ENCODE measurements around the gene PA2G4.

DNA sequence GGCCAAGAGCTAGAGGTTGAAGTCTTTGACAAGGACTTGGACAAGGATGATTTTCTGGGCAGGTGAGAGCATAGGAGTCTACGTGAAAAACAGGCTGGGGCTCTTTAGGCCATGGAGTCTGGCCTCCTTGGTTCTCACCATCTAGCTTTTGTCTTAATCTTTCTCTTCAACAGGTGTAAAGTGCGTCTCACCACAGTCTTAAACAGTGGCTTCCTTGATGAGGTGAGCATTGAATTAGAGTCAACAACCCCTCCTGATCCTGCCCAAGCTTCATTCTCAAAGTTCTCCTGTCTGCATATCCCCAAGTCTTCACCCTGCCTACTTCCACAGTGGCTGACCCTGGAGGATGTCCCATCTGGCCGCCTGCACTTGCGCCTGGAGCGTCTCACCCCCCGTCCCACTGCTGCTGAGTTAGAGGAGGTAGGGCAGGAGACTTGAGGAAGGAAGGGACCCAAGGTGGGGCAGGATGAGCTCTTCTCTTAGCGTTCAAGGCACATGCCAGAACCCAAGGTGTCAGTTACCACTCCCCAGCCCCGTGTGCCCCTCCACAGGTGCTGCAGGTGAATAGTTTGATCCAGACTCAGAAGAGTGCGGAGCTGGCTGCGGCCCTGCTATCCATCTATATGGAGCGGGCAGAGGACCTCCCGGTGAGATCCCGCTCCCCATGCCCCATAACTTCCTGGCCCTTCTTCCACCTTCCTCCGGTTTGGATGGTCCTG lies 33.7 kb downstream of the PA2G4 start:
- TF ChIP-seq EZH2 (IDR thresholded peaks at IDR 0.05; ENCODE audit: borderline replicate concordance) (no peak), CTCF (IDR thresholded peaks at IDR 0.05; ENCODE audit: poor library complexity) (no peak), EZH2phosphoT487 (IDR thresholded peaks at IDR 0.05; ENCODE audit: low read depth, severe bottlenecking, unreplicated experiment) (no peak)
